OCI-LY1 (cell line): ENCODE measurements around the gene ARV1.

ENCODE experiments used
- EZH2 ChIP-seq: fragments of 200-600 bp; sonication (generic), shearing (Covaris generic); IDR thresholded peaks from 2 replicates; pipeline ENCODE4 v1.8.0; 2017; ENCODE audit warnings: borderline replicate concordance, mixed run types, mild to moderate bottlenecking, antibody characterized with exemption, low read length, moderate library complexity, mixed read lengths
- TF ChIP-seq, protein P1 (sequence below): fragments of 200-600 bp; sonication (generic), shearing (Covaris generic); IDR thresholded peaks from 2 replicates; pipeline ENCODE4 v1.5.1; 2017; ENCODE audit warnings: mild to moderate bottlenecking, antibody characterized with exemption, low read length, moderate library complexity, mixed read lengths

DNA sequence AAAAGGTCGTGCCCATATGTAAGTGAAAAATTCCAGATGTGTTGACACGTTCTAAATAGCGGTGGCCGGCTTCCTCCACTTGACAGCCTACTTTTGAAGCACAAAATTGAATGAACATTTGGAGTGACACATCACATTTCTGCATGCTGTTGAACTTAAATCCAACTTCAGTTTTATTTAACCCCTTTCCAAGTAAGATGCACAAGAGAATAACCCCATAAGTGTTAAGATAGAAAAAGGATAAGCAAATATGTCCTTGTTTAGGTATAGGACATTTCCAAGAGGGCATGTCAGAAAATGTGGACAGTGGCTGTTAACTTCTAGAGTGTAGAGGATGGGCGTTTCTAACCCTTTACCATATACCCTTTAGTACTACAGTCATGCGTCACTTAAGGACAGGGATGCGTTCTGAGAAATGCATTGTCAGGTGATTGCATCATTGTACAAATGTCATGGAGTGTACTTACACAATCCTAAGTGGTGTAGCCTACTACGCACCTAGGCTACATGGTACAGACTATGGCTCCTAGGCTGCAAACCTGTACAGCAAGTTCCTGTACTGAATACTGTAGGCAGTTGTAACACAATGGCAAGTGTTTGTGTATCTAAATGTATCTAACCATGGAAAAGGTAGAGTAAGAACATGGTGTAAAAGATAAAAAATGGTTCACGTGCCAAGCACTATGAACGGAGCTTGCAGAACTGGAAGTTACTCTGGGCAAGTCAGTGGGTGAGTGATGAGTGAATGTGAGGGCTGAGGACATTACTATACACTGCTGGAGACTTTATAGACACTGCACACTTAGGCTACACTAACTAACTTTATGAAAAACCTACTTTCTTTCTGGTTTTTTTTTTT is 70.5 kb downstream of the ARV1 start:
- TF ChIP-seq, protein P1, sequence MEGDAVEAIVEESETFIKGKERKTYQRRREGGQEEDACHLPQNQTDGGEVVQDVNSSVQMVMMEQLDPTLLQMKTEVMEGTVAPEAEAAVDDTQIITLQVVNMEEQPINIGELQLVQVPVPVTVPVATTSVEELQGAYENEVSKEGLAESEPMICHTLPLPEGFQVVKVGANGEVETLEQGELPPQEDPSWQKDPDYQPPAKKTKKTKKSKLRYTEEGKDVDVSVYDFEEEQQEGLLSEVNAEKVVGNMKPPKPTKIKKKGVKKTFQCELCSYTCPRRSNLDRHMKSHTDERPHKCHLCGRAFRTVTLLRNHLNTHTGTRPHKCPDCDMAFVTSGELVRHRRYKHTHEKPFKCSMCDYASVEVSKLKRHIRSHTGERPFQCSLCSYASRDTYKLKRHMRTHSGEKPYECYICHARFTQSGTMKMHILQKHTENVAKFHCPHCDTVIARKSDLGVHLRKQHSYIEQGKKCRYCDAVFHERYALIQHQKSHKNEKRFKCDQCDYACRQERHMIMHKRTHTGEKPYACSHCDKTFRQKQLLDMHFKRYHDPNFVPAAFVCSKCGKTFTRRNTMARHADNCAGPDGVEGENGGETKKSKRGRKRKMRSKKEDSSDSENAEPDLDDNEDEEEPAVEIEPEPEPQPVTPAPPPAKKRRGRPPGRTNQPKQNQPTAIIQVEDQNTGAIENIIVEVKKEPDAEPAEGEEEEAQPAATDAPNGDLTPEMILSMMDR, result no peak
- TF ChIP-seq EZH2, result no peak
